ENCODE results near the gene NAV2.

DNA sequence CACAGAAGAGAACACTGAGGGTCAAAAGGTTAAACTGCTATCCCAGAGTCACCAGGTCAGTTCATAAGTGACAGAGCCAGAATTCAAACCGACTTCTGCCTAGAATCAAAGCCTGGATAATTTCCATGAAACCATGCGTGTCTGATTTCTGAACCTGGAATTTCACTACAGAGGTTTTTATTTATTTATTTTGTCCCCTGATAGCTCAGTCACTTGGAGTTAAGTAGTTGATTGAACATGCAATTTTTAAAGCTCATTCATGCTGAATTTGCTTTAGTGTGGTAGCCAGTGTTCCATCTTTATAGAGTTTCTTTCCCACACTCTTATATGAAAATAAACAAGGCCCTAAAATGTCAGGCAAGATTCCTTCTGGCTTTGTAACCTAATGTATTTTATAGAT is 93.2 kb downstream of the NAV2 start:
- TF ChIP-seq POLR2A (IDR thresholded peaks at IDR 0.05) (no peak), CTCF (IDR thresholded peaks at IDR 0.05 in 8 of 11, conservative IDR thresholded peaks at IDR 0.05 in 3 of 11) (no peak)
